HG03520 (cell line): ENCODE data around the gene KHK.

Source experiments
- ATAC-seq: cut with Tn5 transposase; IDR thresholded peaks from one replicate; pipeline ENCODE4 v1.9.1; 2021; ENCODE audit warnings: mild to moderate bottlenecking, moderate library complexity; ENCODE audit not compliant: unreplicated experiment

Gene KHK

GRCh38 chr2:27086724-27087593, at the start of gene KHK:
TSS of gene KHK (plus strand) at chr2:27086772. CDS start at chr2:27087260, 488 bp downstream.
- no peak for ATAC-seq

GRCh38 chr2:27038012-27038411, 48.6 kb upstream of the KHK start:
- no peak for ATAC-seq

GRCh38 chr2:27038631-27039339, 47.8 kb upstream of the KHK start:
- no peak for ATAC-seq

DNA sequence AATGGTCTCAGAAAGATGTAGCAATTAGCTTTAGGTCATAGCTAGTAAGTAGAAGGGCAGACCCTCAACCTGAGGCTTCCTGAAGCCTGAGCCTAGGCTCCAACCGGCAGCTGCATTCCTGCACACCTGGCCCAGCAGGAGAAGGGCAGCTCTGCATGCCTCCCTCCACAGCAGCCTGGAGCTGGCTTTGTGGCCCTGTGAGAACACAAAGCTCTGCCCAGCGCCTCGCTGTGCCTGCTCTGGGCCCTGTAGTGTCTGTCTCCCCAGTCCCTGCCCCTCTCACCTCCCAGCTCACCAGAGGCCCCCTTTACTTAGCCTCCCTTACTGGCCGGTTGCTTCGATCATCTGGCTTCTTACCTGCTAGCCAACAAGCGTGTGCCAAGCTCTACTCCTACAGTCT, 47.1 kb upstream of the KHK start:
- ATAC-seq = no peak

DNA sequence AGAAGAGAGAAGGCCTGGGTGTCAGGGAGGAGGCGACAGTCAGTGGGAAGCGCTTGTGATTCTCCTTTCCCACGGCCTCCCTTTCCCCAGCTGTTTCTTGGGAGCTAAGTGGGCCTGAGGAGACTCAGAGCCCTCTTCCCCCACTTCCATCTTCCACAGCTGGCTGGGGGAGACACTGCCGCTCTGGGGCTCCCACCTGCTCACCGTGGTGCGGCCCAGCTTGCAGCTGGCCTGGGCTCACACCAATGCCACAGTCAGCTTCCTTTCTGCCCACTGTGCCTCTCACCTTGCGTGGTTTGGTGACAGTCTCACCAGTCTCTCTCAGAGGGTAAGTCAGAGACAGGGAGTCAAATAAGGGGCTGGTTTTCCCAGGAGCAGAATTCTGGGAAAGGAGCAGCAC, 46.7 kb upstream of the KHK start:
- no peak for ATAC-seq

DNA sequence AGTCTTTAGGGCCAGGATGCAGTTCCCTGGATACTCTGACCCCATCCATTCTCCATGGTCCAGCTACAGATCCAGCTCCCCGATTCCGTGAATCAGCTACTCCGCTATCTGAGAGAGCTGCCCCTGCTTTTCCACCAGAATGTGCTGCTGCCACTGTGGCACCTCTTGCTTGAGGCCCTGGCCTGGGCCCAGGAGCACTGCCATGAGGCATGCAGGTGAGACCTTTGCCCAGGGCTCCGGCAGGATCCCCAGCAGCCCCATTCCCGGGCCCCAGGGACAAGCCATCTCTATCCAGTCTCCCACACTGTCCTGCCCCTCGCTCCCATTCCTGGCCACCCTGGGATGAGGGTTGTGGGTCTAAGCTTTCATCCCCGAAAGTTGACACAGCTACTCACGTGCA, 46.3 kb upstream of the KHK start:
- ATAC-seq = no peak

- no peak for ATAC-seq
Observed at GRCh38 chr2:27041752-27042151, 44.8 kb upstream of the KHK start.

- ATAC-seq = no peak
Observed at GRCh38 chr2:27042159-27042661, 44.4 kb upstream of the KHK start.

DNA sequence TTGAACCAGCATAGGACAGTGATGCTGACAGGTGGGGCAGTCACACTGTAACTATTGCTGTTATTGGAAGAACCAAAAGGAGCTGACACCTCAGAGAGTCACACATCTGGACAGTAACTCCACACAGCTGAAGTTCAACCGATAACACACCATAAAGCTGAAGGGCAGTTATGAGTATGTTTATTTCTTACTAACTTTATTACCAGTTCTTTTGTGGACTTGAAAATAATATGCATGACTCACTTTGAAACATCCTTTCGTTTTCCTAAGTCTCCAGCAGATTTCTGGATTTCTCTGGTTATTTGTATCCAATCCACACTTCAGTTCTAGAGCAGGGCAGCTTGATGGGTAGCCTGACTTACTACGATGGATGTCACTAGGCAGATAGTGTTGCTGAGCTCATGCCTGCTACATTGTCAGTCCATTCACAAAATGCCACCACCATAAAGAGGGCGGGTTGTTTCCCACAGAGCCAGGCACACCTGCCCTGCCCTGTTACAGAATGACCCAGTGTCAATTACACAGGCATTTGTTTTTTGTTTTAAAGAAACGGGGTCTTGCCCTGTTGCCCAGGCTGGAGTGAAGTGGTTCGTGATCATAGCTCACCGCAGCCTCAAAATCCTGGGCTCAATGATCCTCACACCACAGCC, 43.5 kb upstream of the KHK start:
- no peak for ATAC-seq

DNA sequence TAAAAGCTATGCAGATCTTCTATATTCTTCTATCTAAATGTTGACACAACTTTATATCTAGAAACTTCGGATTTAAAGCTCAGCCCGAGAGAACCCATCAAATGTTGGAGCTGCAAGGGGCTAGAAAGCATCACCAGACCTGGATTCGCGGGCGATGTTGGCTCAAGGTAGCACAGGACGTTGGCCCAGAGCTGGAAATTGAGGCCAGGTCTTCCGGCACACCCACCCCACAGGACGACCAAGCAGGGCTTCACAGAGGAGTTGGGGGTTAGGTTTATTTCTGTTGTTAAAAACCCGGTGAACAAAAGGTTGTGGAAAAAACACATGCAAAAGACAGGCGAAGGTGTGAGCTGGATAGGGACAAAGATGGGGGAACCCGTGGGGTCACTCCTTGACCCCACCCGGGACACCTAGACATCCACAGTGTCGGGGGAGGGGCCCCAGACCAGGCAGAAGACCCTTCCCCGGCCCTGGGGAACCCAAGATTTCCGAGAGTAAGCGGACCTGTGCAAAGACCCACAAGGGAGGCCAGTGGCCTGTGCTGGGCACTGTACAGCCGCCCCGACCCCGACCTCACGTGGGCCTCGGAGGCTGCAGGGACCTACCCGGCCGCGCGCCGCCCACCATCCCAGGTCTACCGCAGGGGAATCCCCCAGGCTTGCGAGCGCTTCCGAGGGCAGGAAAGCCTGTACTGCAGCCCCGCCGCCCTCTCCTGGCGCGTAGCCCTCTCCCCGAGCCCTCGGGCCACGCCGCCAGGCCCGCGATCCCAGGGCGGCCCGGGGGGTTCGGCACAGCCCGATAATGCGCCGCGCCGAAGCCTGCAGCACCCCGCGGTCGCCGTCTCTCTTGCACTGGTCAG, 36.9 kb upstream of the KHK start:
- peak; percentile 14 for ATAC-seq

DNA sequence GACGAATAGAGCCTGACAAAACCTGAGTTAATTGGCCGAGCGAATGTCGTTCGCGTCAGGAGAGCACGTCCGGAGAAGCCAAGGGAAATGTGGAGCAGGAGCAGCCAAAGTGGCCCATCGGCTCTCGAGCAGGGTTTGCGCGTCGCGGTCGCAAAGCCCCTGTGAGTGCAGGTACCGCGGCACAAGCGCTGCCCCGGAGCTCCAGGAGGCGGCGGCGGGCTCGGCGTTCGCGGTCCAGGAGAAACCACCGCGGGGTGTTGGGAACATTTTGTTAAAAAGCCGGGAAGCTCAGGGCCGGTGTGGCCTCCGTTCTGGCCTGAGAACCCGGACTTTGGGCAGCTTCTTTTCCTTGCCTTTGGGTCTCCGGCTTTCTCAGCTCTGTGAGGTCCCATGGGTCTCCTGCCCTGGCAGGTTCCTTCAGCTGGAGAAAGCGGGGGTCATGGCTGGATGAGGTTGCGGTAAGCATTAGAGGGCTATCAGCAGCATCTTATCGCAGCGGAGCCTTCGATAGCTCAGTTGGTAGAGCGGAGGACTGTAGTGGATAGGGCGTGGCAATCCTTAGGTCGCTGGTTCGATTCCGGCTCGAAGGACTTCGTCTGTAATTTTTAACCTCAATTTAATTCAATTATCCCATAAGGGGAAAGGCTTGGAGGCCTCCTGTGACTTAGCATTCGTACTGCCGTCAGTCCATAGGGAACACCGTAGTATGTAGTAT, 36.1 kb upstream of the KHK start:
- peak; percentile 42 for ATAC-seq

- ATAC-seq = peak; percentile 55
Observed at GRCh38 chr2:27050996-27051901, 35.3 kb upstream of the KHK start, which contains the start of gene AGBL5. TSS of gene AGBL5 (plus strand) at chr2:27051668. CDS start at chr2:27052959, 1,291 bp downstream.

DNA sequence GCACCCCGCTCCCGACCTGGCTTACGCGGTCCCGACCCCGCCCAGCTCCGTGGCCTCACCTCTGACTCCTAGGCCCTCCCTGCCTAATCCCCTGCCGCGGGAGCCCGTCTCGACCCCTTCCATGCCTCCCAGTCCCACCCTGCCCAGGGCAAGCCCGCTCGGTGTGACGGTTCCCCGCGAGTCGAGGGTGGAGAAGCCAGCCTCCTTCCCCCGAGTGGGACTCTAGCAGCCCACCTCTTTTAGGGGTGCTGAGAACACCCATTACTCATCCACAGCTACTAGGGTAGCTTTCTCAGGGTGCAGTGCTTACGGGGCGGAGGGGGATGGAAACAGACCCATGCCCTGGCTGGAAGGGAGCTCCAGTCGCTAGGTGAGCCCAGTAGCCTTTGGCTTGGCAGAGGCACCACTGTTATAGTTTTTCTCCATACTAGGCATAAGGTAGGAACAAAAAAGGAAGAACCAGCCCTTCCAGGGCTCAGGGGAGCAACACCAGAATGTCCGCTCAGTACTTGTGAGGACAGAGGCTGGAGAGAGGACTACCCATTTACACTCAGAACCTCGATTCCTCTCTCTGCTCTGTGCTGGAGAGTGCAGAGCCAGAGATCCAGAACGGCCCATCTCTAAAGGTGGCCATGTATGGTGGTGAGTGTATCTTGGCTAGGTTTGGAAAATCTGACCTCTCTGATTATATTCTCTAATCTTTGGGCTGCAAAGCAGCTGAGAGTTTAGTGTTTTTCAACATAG, 34.5 kb upstream of the KHK start:
- no peak for ATAC-seq

GRCh38 chr2:27053321-27053720, 33.3 kb upstream of the KHK start:
- no peak for ATAC-seq

GRCh38 chr2:27053776-27054175, 32.8 kb upstream of the KHK start:
- no peak for ATAC-seq

DNA sequence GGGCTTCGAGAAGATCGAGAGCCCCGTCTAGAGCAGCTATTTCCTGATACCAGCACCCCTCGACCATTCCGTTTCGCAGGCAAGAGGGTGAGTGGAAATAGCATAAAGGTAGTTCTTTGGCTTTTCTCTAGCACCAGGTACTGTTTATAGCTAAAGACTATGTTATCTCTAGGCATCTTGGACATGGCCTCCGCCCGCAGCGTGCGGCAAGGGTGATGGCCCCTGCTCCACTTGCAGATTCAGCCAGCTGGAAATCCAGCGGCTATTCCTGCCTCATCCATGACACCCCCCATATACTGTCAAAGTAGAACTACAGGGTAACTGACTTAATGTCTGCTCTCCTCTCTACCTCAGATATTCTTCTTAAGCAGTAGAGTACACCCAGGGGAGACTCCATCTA, 31.9 kb upstream of the KHK start:
- ATAC-seq = no peak

DNA sequence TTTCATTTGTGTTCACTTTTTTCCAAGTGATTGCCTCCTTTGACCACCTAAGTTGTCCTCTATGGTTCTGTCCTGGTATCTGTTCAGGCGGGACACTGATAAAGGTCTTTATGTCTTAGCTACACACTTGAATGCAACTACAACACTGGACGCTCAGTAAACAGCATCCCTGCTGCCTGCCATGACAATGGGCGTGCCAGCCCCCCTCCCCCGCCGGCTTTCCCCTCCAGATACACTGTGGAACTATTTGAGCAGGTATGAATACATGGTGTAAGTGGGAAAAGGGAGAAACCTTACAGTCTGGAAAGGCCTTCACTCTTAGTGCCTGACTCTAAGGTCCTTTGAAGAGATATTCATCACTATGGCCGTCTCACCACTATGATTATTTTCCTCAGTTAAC, 29.4 kb upstream of the KHK start:
- ATAC-seq = no peak

DNA sequence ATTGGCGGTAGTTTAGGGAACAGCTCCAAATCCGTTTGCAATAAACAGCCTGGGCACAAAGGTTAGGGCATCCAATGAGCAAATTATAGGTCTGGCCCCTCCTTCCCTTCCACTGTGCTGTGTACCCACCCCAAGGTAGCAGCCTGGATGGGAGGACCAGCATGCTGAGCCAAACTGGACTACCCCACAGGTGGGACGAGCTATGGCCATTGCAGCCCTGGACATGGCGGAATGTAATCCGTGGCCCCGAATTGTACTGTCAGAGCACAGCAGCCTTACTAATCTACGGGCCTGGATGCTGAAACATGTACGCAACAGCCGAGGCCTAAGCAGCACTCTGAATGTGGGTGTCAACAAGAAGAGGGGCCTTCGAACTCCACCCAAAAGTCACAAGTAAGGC, 28.4 kb upstream of the KHK start:
- no peak for ATAC-seq
